PC-3 (cell line): Measurements from ENCODE around the gene SERPINE1. TPM values are rescaled to one million over a fixed set of nuclear protein-coding genes. Genes with fewer than 3 reads are reported as not detected.
"Not testable (repeated sequence)": the region's sequence is repeated elsewhere in the genome, so short reads cannot be mapped to it uniquely, and the experiment has no call there.

Source experiments
- ATAC-seq: fragments of 200-7000 bp; cut with Tn5 transposase; 2 replicates; pipeline ENCODE4 v1.9.1; 2020; ENCODE audit warnings: mild to moderate bottlenecking, moderate library complexity
- BruUV-seq: library from RNA; stranded (reverse); fragments of 400-500 nt; replicated peaks from 2 replicates; lab custom pipeline; 2021; lab: Mats Ljungman, UMichigan
- CTCF ChIA-PET: fragments of 300-600 bp; sonication (Branson Sonifier 250); formaldehyde crosslinking; loops from one replicate; lab custom pipeline; 2022; ENCODE audit warnings: antibody characterized with exemption; lab: Charles Lee
- POLR2A ChIA-PET: fragments of 300-600 bp; sonication (Branson Sonifier 250); formaldehyde crosslinking; loops from one replicate; lab custom pipeline; 2022; ENCODE audit warnings: antibody characterized with exemption; ENCODE audit not compliant: unreplicated experiment; lab: Charles Lee
- DNase-seq: peaks from one replicate; pipeline ENCODE4 v3.0.0-alpha.2; 2015
- H2AFZ ChIP-seq: fragments of 300-600 bp; sonication (generic); 2 replicates; pipeline ENCODE4 v1.6.0; 2016; ENCODE audit warnings: antibody characterized with exemption, low read length
- H3F3A ChIP-seq: fragments of 300-600 bp; sonication (generic); one replicate; pipeline ENCODE4 v1.6.0; 2017; ENCODE audit warnings: antibody characterized with exemption, low read length, control low read depth, mild to moderate bottlenecking; ENCODE audit not compliant: unreplicated experiment
- H3K27ac ChIP-seq: fragments of 300-600 bp; sonication (generic); 2 replicates; pipeline ENCODE4 v1.5.1; 2016; ENCODE audit warnings: mild to moderate bottlenecking, low read length
- H3K27me3 ChIP-seq: fragments of 300-600 bp; sonication (generic); 2 replicates; pipeline ENCODE4 v1.6.1; 2016; ENCODE audit warnings: low read length, mixed read lengths
- H3K36me3 ChIP-seq: fragments of 300-600 bp; sonication (generic); 2 replicates; pipeline ENCODE4 v1.6.1; 2016; ENCODE audit warnings: low read depth, mixed run types, low read length, mixed read lengths
- H3K4me1 ChIP-seq: fragments of 300-600 bp; sonication (generic); 2 replicates; pipeline ENCODE4 v1.5.1; 2016; ENCODE audit warnings: low read length; ENCODE audit not compliant: insufficient read depth
- H3K4me2 ChIP-seq: fragments of 300-600 bp; sonication (generic); 2 replicates; pipeline ENCODE4 v1.6.0; 2016; ENCODE audit warnings: low read length
- H3K4me3 ChIP-seq: fragments of 300-600 bp; sonication (generic); 2 replicates; pipeline ENCODE4 v1.5.1; 2016; ENCODE audit warnings: mild to moderate bottlenecking, low read length, mixed read lengths
- H3K79me2 ChIP-seq: fragments of 300-600 bp; sonication (generic); 2 replicates; pipeline ENCODE4 v1.6.1; 2017; ENCODE audit warnings: low read length, mixed read lengths
- H3K9ac ChIP-seq: fragments of 300-600 bp; sonication (generic); 2 replicates; pipeline ENCODE4 v1.6.0; 2016; ENCODE audit warnings: mild to moderate bottlenecking, low read length
- H3K9me2 ChIP-seq: fragments of 300-600 bp; sonication (generic); replicated peaks from 2 replicates; pipeline ENCODE4 v1.6.1; 2016; ENCODE audit warnings: mixed run types, low read length, mixed read lengths
- H3K9me3 ChIP-seq: fragments of 300-600 bp; sonication (generic); 2 replicates; pipeline ENCODE4 v1.6.1; 2016; ENCODE audit warnings: low read length, mixed read lengths
- H4K20me1 ChIP-seq: fragments of 300-600 bp; sonication (generic); 2 replicates; pipeline ENCODE4 v1.6.1; 2016; ENCODE audit warnings: low read length, mixed read lengths
- CTCF ChIP-seq: fragments of 300-600 bp; sonication (generic); conservative IDR thresholded peaks from 2 replicates; pipeline ENCODE4 v1.5.1; 2017; ENCODE audit warnings: antibody characterized with exemption, low read depth, mild to moderate bottlenecking, low read length
- EZH2 ChIP-seq: fragments of 300-600 bp; sonication (generic); IDR thresholded peaks from one replicate; pipeline ENCODE4 v1.6.1; 2017; ENCODE audit warnings: antibody characterized with exemption, mild to moderate bottlenecking, low read length; ENCODE audit not compliant: unreplicated experiment
- EZH2phosphoT487 ChIP-seq: fragments of 300-600 bp; sonication (generic); IDR thresholded peaks from 2 replicates; pipeline ENCODE4 v1.6.1; 2018; ENCODE audit warnings: mild to moderate bottlenecking, antibody characterized with exemption, low read length, borderline replicate concordance
- intact Hi-C: fragments of 100-400 bp; cut with micrococcal nuclease; formaldehyde crosslinking; loops from 2 replicates; pipeline ENCODE4 v1.9.0; 2023
- total RNA-seq: library from RNA; depleted of rRNA; stranded (reverse); fragments of >200 nt; gene quantifications from 2 replicates; pipeline ENCODE4 v1.2.3, GENCODE V29; 2014

SERPINE1 gene
- total RNA-seq, 1 experiment from 2014 or later = 46.1 TPM

- Histone ChIP-seq H3F3A (no peaks in the 10 kb centered on the region), H4K20me1 (no peaks in the 10 kb centered on the region), H3K4me3 (no peak overlapping the region), H3K4me2 (no peak overlapping the region), H3K9ac (no peak overlapping the region), H3K27ac (no peak overlapping the region), H3K27me3 (no peaks in the 10 kb centered on the region), H3K9me3 (no peaks in the 10 kb centered on the region), H3K36me3 (peaks cover 2% of the 10 kb centered on the region; the same call in 1 of the 2 replicates), H3K4me1 (peaks cover 23% of the 10 kb centered on the region), H3K79me2 (peaks cover 43% of the 10 kb centered on the region), H3K9me2 (no peaks in the 10 kb centered on the region), H2AFZ (no peak overlapping the region)
- ChIA-PET POLR2A (no interaction called here), CTCF (no interaction called here)
- BruUV-seq = no TSS peak
- TF ChIP-seq CTCF (no peak), EZH2 (no peak), EZH2phosphoT487 (no peak)
- intact Hi-C loops = no loop called here
- ATAC-seq (no peak), DNase-seq (no peak)
These were observed 38.9 kb upstream of the SERPINE1 start for GRCh38 chr7:101088069-101088425.

- ATAC-seq (no peak), DNase-seq (no peak)
- no TSS peak for BruUV-seq
- H4K20me1 ChIP-seq = no peaks in the 10 kb centered on the region
- no peaks in the 10 kb centered on the region for H3K9me2 ChIP-seq
- peaks cover 2% of the 10 kb centered on the region; the same call in 1 of the 2 replicates for H3K36me3 ChIP-seq
- POLR2A ChIA-PET = no interaction called here
- no peak overlapping the region for H3K4me3 ChIP-seq
- H3F3A ChIP-seq = no peaks in the 10 kb centered on the region
- H3K4me1 ChIP-seq = peaks cover 28% of the 10 kb centered on the region
- no peak overlapping the region for H2AFZ ChIP-seq
- no peaks in the 10 kb centered on the region for H3K27me3 ChIP-seq
- no peaks in the 10 kb centered on the region for H3K9me3 ChIP-seq
- no peak overlapping the region for H3K9ac ChIP-seq
- H3K27ac ChIP-seq = no peak overlapping the region
- TF ChIP-seq EZH2phosphoT487 (no peak), CTCF (no peak), EZH2 (no peak)
- CTCF ChIA-PET = no interaction called here
- no peak overlapping the region for H3K4me2 ChIP-seq
- H3K79me2 ChIP-seq = peaks cover 43% of the 10 kb centered on the region
- intact Hi-C loops = no loop called here
These were observed 37.9 kb upstream of the SERPINE1 start for GRCh38 chr7:101088858-101089529.

GRCh38 chr7:101089876-101090275, 37.0 kb upstream of the SERPINE1 start:
- TF ChIP-seq EZH2 (no peak), CTCF (no peak), EZH2phosphoT487 (no peak)
- ATAC-seq = no peak
- Histone ChIP-seq H3K27me3 (no peaks in the 10 kb centered on the region), H3K9me2 (no peaks in the 10 kb centered on the region), H3K36me3 (peaks cover 2% of the 10 kb centered on the region; the same call in 1 of the 2 replicates), H3K79me2 (peaks cover 43% of the 10 kb centered on the region), H3K9me3 (no peaks in the 10 kb centered on the region), H3F3A (no peaks in the 10 kb centered on the region), H3K4me3 (no peak overlapping the region), H3K9ac (no peak overlapping the region), H4K20me1 (no peaks in the 10 kb centered on the region), H2AFZ (no peak overlapping the region), H3K4me2 (no peak overlapping the region), H3K27ac (no peak overlapping the region), H3K4me1 (peaks cover 31% of the 10 kb centered on the region)
- BruUV-seq = TSS peak; percentile 3
- ChIA-PET POLR2A (no interaction called here), CTCF (interaction anchor here (0.6 kb wide), 2 partner anchors 12 to 262 kb away, joined by 5 to 6 read pairs; no protein-coding TSS in a partner anchor)
- no peak for DNase-seq
- intact Hi-C loops = no loop called here

- H3K4me1 ChIP-seq = peaks cover 13% of the 10 kb centered on the region
- H3K9me2 ChIP-seq, H4K20me1 ChIP-seq, H3K27ac ChIP-seq, CTCF ChIA-PET, H3K4me2 ChIP-seq, BruUV-seq, ATAC-seq, H3K9me3 ChIP-seq, H3K9ac ChIP-seq, POLR2A ChIA-PET, H3K27me3 ChIP-seq, intact Hi-C loops, H3F3A ChIP-seq, H3K4me3 ChIP-seq, H3K36me3 ChIP-seq, DNase-seq, H2AFZ ChIP-seq: not testable (repeated sequence)
- H3K79me2 ChIP-seq = peaks cover 27% of the 10 kb centered on the region
These were observed 34.5 kb upstream of the SERPINE1 start for GRCh38 chr7:101092266-101092905.
